Upper lobe of right lung (tissue), 1 donor: ENCODE results near the gene SLC32A1. TPM values are rescaled to one million over a fixed set of nuclear protein-coding genes. Genes with fewer than 3 reads are reported as not detected.

Experiments
- ATAC-seq: fragments of 200-7000 bp; cut with Tn5 transposase; one replicate; pipeline ENCODE4 v1.9.1; 2020; ENCODE audit warnings: mild to moderate bottlenecking, moderate library complexity
- DNase-seq: peaks from one replicate; pipeline ENCODE4 v3.0.0-alpha.2; 2020
- H3K27ac ChIP-seq: fragments of 200-600 bp; one replicate; pipeline ENCODE4 v1.8.0; 2022
- H3K27me3 ChIP-seq: fragments of 200-600 bp; one replicate; pipeline ENCODE4 v1.8.0; 2022; ENCODE audit warnings: mild to moderate bottlenecking
- H3K36me3 ChIP-seq: fragments of 200-600 bp; one replicate; pipeline ENCODE4 v1.8.0; 2022
- H3K4me1 ChIP-seq: fragments of 200-600 bp; one replicate; pipeline ENCODE4 v1.8.0; 2022
- H3K4me3 ChIP-seq: fragments of 200-600 bp; one replicate; pipeline ENCODE4 v1.8.0; 2022; ENCODE audit warnings: mild to moderate bottlenecking
- H3K9me3 ChIP-seq: fragments of 200-600 bp; one replicate; pipeline ENCODE4 v1.8.0; 2022
- CTCF ChIP-seq: fragments of 200-600 bp; IDR thresholded peaks from one replicate; pipeline ENCODE4 v1.8.0; 2022; ENCODE audit warnings: antibody characterized with exemption
- intact Hi-C: fragments of 100-400 bp; cut with DNase I; formaldehyde crosslinking; loops from one replicate; pipeline ENCODE4 v1.11.0; 2022
- total RNA-seq: library from RNA; stranded (reverse); fragmentation: NEBNext Ultra II Directional; extraction: Animal tissue kit (Norgen Biotek cat#: 25700); gene quantifications from one replicate; pipeline ENCODE4 v1.2.1, GENCODE V29; 2021
- donor health status: DM: no; HTN: yes; CAD: no; lungs with severe emphysema.

The SLC32A1 gene
- total RNA-seq, 1 donor from 2014 or later, result not detected

GRCh38 chr20:38759106-38759505 lies 34.8 kb downstream of the SLC32A1 start:
- H3K9me3 ChIP-seq, result no peaks in the 10 kb centered on the region
- no peaks in the 10 kb centered on the region for H3K4me1 ChIP-seq
- no peak for TF ChIP-seq CTCF
- ATAC-seq (no peak), DNase-seq (no peak)
- intact Hi-C loops, result no loop called here
- H3K4me3 ChIP-seq, result no peak overlapping the region
- no peak overlapping the region for H3K27ac ChIP-seq
- H3K27me3 ChIP-seq, result no peaks in the 10 kb centered on the region
- H3K36me3 ChIP-seq, result peaks cover 78% of the 10 kb centered on the region

- Histone ChIP-seq H3K4me3 (no peak overlapping the region), H3K4me1 (no peaks in the 10 kb centered on the region), H3K9me3 (no peaks in the 10 kb centered on the region), H3K27me3 (no peaks in the 10 kb centered on the region), H3K36me3 (peaks cover 80% of the 10 kb centered on the region), H3K27ac (no peak overlapping the region)
- no peak for DNase-seq
- ATAC-seq, result no peak
- intact Hi-C loops, result no loop called here
- no peak for TF ChIP-seq CTCF
Observed at GRCh38 chr20:38760978-38761377, 36.7 kb downstream of the SLC32A1 start.

GRCh38 chr20:38762174-38762573 lies 37.9 kb downstream of the SLC32A1 start:
- Histone ChIP-seq H3K4me3 (no peak overlapping the region), H3K36me3 (peaks cover 82% of the 10 kb centered on the region), H3K4me1 (no peaks in the 10 kb centered on the region), H3K9me3 (no peaks in the 10 kb centered on the region), H3K27me3 (no peaks in the 10 kb centered on the region), H3K27ac (no peak overlapping the region)
- ATAC-seq (no peak), DNase-seq (no peak)
- intact Hi-C loops, result no loop called here
- TF ChIP-seq CTCF, result no peak

GRCh38 chr20:38763616-38764015 lies 39.3 kb downstream of the SLC32A1 start:
- H3K4me1 ChIP-seq, result no peaks in the 10 kb centered on the region
- no peak overlapping the region for H3K27ac ChIP-seq
- H3K9me3 ChIP-seq, result no peaks in the 10 kb centered on the region
- peaks cover 86% of the 10 kb centered on the region for H3K36me3 ChIP-seq
- H3K27me3 ChIP-seq, result no peaks in the 10 kb centered on the region
- TF ChIP-seq CTCF, result no peak
- H3K4me3 ChIP-seq, result no peak overlapping the region
- no peak for DNase-seq
- intact Hi-C loops, result no loop called here
- ATAC-seq, result no peak

GRCh38 chr20:38764567-38765318 lies 40.5 kb downstream of the SLC32A1 start:
- no peak for TF ChIP-seq CTCF
- ATAC-seq, result no peak
- no peaks in the 10 kb centered on the region for H3K4me1 ChIP-seq
- no peak overlapping the region for H3K27ac ChIP-seq
- H3K4me3 ChIP-seq, result no peak overlapping the region
- peaks cover 91% of the 10 kb centered on the region for H3K36me3 ChIP-seq
- no peaks in the 10 kb centered on the region for H3K27me3 ChIP-seq
- intact Hi-C loops, result no loop called here
- no peak for DNase-seq
- H3K9me3 ChIP-seq, result no peaks in the 10 kb centered on the region
